Measurements from ENCODE around the gene CD200R1L.

GRCh38 chr3:112822064-112823055, 24.3 kb downstream of the CD200R1L start:
- TF ChIP-seq CTCF (IDR thresholded peaks at IDR 0.05) (no peak), POLR2A (IDR thresholded peaks at IDR 0.05) (no peak)

Data from body of pancreas (tissue), 4 donors.